AG20443 (cell line): ENCODE measurements around the gene ATP4B.

Experiments used
- DNase-seq: peaks from one replicate; pipeline ENCODE4 v3.0.0; 2012; ENCODE audit warnings: low spot score, mixed read lengths

Gene ATP4B

GRCh38 chr13:113656831-113657671 lies 947 bp downstream of the ATP4B start:
- no peak for DNase-seq

DNA sequence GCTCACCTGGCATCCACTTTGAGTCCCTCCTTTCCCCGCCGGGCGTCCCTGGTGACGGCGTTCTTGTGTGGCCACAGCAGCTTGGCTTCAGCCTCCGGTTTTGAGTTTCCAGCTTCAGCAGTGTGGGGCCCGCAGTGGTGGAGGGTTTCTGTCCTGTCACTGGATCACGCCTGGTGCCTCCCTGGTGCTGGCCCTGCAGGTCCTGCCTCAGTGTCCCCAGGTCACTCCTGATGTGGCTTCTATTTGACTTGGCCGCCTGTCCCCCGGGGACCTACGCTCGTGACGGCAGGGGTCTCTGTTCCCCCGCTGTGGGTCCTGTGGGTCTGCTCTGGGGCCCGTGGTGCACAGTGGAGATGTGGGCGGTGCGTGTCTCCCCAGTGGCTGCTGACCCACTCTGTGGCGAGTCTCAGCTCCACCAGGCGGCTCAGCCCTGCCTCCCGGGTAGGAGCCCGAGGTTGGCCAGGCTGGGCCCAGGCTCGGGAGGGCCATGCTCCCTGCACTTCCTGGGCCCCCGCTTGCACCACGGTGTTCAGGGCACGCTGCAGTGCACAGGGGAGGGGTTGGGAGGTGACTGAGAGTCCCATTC lies 1.9 kb downstream of the ATP4B start:
- DNase-seq, result no peak

- DNase-seq, result no peak
Observed at GRCh38 chr13:113655346-113656002, 2.5 kb downstream of the ATP4B start.

GRCh38 chr13:113654591-113655345 lies 3.2 kb downstream of the ATP4B start:
- DNase-seq, result no peak

- no peak for DNase-seq
Observed at GRCh38 chr13:113654175-113654560, 3.8 kb downstream of the ATP4B start.

- no peak for DNase-seq
Observed at GRCh38 chr13:113653264-113654174, 4.5 kb downstream of the ATP4B start.

DNA sequence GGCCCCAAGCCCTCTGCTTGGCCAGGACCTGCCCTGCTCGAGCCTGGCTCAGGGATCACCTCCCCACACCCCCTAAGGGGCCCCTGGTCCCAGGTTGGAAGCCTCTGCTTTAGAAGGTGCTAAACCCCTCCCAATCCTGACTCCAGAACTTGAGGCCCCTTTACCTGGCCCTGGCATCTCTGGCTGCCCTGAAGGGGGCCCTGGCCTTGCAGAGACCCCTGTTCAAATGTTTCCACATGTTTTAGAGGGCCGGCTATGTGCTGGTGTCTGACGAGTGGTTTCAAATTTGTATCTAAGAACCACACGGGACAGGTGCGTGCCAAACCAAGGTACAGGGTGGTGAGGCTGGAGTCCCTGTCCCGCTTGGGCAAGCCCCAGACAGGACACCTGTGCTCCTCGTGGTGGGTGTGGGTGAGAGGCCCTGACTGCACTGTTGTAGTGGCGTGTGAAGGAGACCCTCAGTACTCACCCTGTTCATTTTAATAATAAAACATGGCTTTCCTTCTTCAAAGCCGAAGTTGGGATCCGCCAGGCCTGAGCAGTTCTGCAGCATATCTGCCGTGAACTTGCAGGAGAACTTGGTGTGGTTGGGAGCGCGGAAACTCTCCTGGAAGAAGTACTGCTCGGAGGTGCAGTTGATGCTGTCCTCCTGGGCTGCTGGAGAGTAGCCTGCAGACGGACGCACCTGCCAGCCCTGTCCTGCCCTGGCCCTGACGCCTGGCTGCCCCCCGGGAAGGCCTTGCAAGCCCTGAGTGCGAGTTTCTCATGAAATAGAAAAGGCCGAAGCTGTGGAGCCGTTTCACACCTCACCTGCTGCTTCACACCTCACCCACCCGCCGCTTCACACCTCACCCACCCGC lies 5.4 kb downstream of the ATP4B start:
- no peak for DNase-seq

DNA sequence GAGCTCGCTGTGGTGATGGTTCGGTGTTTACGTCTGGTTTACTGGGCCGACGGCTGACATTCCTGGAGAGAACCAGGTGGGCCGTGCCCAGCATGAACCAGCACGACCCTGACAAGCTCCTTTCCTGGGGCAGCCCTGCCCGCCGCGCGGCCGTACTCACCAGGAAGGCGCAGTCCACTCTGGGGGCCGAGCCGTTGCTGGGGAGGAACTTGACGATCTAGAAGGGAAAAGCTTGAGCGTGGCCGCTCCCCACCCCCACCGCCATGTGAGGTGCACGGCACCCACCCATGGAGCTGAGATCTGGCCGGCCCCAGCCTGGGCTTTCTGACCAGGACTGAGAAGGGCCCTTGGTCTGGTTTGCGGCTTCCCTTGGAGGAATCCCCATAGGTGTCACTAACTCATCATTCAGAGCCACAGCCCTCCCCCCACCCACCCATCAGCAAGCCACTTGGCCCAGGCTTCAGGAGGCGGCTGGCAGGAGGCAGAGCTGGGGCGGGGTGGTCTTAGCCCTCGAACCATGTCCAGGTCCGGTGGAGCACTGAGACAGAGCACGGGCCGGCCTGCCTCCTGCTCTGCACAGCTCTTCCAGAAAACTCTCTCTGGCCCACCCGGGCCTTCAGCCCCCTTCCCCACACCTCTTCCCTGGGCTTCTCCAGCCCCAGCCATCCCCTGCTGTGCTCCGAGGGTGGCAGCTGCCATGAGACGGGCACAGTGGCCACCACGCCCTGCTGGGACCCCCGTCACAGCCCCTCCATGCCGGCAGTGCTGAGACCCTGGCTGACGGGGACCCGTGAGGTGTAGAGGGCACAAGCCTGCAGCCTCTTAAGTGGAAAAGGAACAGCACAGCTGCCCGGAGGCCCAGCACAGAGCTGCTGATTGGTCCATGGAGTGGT lies 6.2 kb downstream of the ATP4B start:
- no peak for DNase-seq

DNA sequence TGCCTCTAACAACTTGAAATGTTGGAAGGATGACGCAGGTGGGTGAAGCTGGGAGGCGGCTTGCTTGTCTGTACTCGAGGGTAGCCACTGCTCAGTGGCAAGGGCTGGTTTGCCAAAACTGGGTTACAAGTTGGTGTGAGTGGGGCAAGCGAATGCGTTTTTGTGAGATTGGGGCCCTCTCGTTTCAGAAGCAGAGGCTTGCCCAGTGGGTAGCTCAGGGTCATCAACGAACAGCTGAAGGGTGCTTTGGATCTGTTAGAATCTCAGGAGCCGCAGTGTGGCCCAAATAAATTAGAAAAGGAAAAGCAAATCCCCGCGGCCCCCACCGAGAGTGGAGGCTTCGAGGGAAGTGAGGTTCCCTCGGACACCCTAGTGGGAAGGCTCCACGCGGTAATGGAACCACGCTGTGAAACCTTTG lies 7.3 kb downstream of the ATP4B start:
- DNase-seq, result no peak

GRCh38 chr13:113650275-113650674 lies 7.7 kb downstream of the ATP4B start:
- no peak for DNase-seq

DNA sequence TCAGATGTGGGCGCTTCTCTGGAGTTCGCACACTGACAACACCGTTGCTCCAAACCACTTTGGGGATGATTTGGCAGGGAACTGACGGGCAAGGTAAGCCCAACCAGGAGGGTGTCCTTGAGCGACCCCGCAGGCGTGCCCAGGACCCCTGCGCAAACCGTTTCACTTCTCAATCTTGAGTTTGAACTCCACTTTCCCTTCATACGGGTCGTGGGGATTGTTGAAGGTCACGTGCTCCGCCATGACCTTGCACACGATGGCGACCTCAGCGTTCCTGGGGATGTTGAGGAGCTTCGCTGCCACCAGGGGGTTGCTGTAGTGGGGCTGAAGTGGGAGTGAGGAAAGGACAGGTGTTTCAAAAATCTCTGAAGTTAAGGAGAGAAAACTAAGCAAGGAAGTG lies 8.8 kb downstream of the ATP4B start:
- no peak for DNase-seq

- DNase-seq, result no peak
Observed at GRCh38 chr13:113648216-113648610, 9.8 kb downstream of the ATP4B start.

DNA sequence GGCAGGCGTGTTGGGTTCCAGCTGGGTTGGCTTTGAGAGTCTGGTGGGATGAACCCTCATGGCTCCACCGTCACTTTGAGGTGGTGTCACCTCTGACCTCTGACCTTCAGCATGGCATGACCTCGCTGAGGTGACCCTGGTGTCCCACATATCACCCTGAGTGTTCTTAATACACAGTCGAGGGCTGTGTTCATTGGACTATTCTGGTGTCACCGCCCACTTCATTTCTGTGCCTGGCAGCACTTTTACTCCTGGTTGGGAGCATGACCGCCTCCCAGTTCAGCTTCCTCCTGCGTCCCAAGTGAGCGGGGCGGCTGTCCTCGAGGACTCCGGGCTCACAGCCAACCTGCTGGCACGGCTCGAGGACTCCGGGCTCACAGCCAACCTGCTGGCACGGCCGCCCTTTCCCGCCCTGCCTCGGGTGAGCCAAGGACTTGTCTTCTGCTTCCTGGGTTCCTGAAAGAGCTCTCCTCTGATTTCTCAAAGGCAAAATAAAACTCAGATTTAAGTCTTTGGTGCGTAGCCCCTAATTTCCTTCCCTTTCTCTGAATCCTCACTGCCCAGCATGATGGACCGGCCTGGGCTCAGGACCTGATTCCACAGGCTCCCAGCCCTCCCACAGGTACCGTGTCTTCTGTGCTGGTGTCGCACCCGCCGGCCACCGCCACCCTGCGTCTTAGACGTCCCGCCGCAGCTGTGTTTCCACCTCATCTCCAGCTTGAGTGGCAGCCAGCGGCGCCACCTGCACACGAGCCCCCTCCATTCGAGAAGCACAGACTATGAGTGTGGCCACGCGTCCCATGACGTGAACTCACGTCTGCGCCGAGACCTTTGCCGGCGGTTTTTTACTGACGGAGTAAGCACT lies 10.4 kb downstream of the ATP4B start:
- no peak for DNase-seq

DNA sequence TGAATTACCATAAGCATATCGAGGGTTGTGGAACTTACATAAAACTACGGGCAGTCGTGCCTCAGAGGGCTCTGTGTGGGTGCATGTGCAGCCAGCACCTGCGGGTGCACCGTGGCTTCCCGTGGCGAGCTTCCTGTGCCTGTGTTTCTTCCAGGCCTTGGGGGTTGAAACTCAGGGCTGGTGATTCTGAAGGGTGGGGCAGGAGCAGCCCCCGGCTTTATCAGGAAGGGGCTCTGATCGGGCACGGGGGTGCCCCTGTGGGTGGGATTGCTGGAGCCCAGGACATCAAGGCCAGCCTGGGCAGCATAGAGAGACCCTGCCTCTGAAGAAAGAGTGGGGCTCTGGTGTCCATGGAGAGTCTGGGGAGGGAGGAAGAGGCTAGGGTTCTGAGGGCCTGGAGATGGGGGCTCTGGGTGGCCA lies 11.1 kb downstream of the ATP4B start:
- no peak for DNase-seq

- no peak for DNase-seq
Observed at GRCh38 chr13:113646376-113646775, 11.6 kb downstream of the ATP4B start.

GRCh38 chr13:113645329-113645728 lies 12.7 kb downstream of the ATP4B start:
- no peak for DNase-seq

DNA sequence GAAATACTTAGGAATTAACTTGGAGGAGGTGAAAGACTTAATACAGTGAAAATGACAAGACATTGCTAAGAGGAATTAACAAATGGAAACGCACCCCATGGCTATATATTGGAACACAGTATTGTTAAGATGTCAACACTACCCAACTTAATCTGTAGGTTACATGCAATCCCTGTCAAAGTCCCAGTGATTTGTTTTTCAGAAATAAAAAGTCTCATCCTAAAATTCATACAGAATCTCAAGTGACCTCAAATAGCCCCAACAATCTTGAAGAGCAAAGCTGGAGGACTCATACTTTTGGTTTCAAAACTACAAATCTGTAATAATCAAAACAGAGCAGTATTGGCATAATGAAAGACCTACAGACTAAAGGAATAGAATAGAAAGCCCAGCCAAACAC lies 13.2 kb downstream of the ATP4B start:
- no peak for DNase-seq

- no peak for DNase-seq
Observed at GRCh38 chr13:113643593-113643992, 14.4 kb downstream of the ATP4B start.
